VCaP (cell line): ENCODE results near the gene STAT1.

Experiments used
- H3K27ac ChIP-seq: fragments of 450-650 bp; 2 replicates; pipeline ENCODE4 v1.5.1; 2017
- CTCF ChIP-seq: fragments of 450-650 bp; conservative IDR thresholded peaks from 2 replicates; pipeline ENCODE4 v1.5.1; 2017; ENCODE audit warnings: mild to moderate bottlenecking, moderate library complexity

Gene STAT1

GRCh38 chr2:190973262-190973661 is 40.7 kb downstream of the STAT1 start:
- H3K27ac ChIP-seq, result no peak overlapping the region
- TF ChIP-seq CTCF, result no peak

DNA sequence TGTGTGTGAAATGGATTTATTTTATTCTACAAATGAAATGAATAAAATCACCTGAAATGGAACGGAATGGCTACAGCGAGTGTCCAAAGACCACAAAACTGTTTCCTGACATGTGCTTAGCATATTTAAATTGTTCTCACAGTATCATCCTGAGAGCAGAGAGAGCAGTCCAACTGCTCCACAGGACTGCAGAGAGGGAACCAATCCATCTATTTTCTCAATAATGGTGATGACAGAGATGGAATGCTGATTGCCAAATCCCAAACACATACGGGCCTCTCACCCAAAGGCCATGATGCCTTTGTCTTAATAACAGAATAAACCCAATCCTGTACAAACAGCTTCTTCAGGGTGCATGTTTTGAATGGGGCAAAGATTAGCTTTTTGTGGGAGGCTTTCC is 41.1 kb downstream of the STAT1 start:
- H3K27ac ChIP-seq, result no peak overlapping the region
- TF ChIP-seq CTCF, result no peak

- H3K27ac ChIP-seq, result no peak overlapping the region
- no peak for TF ChIP-seq CTCF
These were observed 41.8 kb downstream of the STAT1 start for GRCh38 chr2:190972213-190972612.

DNA sequence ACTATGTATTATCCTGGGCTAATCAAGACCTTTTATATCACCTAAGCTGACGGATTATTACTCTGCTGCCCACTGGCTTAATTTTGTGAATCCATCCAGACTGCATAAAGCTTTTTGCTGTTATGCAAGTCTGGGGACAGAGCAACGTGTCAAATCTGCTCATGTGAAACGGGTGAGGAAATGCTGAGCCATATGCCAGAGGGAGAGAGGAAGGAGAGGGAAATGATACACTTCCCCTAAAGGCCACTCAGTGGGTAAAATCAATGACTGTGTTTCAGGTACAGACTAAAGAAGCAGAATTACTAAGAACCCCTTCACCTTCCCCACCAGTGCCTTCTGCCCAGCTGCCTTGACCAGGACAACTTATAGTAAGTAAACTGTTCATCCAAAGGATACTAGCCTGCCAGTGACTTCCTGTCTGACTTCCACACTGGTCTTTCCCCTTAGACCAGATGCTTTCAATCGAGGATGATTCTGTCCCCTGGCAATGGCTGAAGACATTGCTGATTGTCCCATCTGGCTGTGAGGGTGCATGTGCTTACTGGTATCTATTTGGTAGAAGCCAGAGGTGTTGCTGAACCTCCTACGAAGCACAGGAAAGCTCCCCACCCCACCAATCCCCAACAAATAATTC is 43.0 kb downstream of the STAT1 start:
- TF ChIP-seq CTCF, result no peak
- no peak overlapping the region for H3K27ac ChIP-seq

- H3K27ac ChIP-seq, result no peak overlapping the region
- TF ChIP-seq CTCF, result no peak
These were observed 43.8 kb downstream of the STAT1 start for GRCh38 chr2:190970160-190970559.

- no peak overlapping the region for H3K27ac ChIP-seq
- TF ChIP-seq CTCF, result no peak
These were observed 45.4 kb downstream of the STAT1 start for GRCh38 chr2:190968522-190968921.

DNA sequence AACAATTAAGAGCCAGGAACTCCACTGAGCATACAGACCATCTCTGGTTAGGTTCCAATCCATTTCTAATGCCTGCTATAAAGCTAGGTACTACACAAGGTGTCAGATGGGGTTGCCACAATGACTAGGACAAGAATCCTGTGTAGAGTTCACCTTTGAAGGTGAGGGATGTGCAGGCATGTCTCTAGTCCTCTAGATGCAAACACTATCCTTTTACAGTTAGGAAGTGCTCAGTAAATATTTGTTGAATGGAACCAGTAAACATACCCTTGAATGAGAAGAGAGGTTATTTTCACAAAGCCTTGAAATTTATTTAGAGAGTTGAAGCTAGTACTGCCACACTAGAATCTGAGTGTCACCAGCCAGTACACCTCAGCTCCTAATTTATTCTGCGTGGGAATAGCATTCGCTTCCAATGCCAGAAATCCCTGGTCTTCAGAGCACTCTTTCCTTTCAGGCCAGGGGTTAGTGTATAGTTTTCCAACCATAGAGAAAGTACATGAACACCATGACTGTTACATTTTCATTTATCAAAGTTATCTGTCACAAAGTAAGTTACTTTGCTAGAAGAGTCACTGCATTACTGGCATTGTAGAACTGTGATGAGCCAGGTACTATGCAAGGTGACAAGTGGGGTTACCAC is 48.3 kb downstream of the STAT1 start:
- TF ChIP-seq CTCF, result no peak
- no peak overlapping the region for H3K27ac ChIP-seq
